Measurements from ENCODE around the gene OLFM1.

OLFM1 gene

DNA sequence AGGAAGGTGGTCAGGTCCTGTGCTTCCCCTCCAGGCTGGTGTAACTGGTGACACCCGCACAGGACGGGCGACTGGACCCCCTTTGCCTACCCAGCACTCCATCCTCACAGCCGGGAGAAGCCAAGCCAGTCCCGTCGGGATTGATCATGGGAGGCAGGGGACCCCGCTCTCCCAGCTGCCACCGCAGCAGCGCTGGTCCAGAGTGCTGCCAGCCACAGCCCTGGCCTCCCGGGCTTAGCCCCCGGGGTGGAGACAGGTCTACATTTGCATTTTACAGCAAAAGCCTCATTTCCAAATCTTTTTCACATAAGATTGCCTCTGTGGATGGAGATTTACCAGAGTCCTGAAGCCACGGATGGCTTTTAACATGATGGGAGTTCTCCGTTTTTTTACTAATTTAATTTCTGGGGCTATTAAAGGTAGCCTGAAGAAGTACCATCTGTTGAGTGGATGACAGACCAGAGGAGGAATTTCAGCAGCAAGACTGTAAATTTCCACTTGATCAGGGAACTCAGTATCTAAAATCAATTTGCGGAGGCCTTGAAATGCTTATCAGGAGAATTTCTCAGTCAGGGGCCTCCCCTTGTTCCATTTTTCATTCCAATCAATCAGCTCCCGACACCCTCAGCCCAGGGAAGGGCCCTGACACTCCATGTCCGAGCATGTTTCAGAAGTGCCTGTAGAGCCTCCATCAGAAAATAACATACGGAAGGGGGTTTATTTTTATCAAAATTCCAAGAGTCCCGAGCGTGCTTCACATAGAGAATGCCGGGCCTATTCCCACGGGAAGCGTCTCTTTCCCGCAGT lies 80.6 kb downstream of the OLFM1 start:
- DNase-seq, result no peak
- no peak overlapping the region for H3K4ac ChIP-seq (ENCODE audit: low read depth in 1 of 2, low read length in 2 of 2)
- no peak overlapping the region for H3K4me3 ChIP-seq (ENCODE audit: insufficient read depth in 1 of 2, low read depth in 1 of 2, low read length in 2 of 2)
- H3K14ac ChIP-seq (ENCODE audit: low read length in 2 of 2), result no peak overlapping the region
- H3K23ac ChIP-seq (ENCODE audit: low read length in 2 of 2), result no peak overlapping the region
- no peaks in the 10 kb centered on the region for H3K9me3 ChIP-seq (ENCODE audit: control insufficient read depth, low read length)
- no peak overlapping the region for H2BK5ac ChIP-seq (ENCODE audit: low read depth, low read length, poor library complexity, severe bottlenecking)
- no peak overlapping the region for H3K18ac ChIP-seq (ENCODE audit: low read depth in 1 of 2, low read length in 2 of 2)
- H2AK5ac ChIP-seq (ENCODE audit: low read length, severe bottlenecking), result no peak overlapping the region
- no peak overlapping the region for H2AFZ ChIP-seq (ENCODE audit: low read depth, low read length)
- H4K91ac ChIP-seq (ENCODE audit: low read length), result no peak overlapping the region
- WGBS, result 89% methylated on average over 22 of the region's 23 CpGs
- no peak overlapping the region for H2BK12ac ChIP-seq (ENCODE audit: low read length in 2 of 2)
- no peaks in the 10 kb centered on the region for H3K79me1 ChIP-seq (replicated peaks; ENCODE audit: low read length, poor library complexity, severe bottlenecking)
- H2BK120ac ChIP-seq (ENCODE audit: low read depth, low read length), result no peak overlapping the region
- H3K9ac ChIP-seq (ENCODE audit: low read length), result no peak overlapping the region
- H2BK15ac ChIP-seq (ENCODE audit: low read depth, poor library complexity, severe bottlenecking), result no peak overlapping the region
- no peak overlapping the region for H3K27ac ChIP-seq (ENCODE audit: low read length, poor library complexity, severe bottlenecking)
- no peak overlapping the region for H3K4me2 ChIP-seq (ENCODE audit: low read length, poor library complexity, severe bottlenecking)
- no peaks in the 10 kb centered on the region for H3K4me1 ChIP-seq (ENCODE audit: control insufficient read depth, insufficient read depth, low read depth, low read length)
- no peaks in the 10 kb centered on the region for H3K36me3 ChIP-seq (ENCODE audit: control insufficient read depth in 1 of 2, insufficient read depth in 2 of 2, low read depth in 1 of 2, low read length in 2 of 2)
- no peak overlapping the region for H4K8ac ChIP-seq (ENCODE audit: low read length)
- H3K27me3 ChIP-seq (ENCODE audit: control insufficient read depth in 1 of 2, insufficient read depth in 1 of 2, low read length in 2 of 2), result peaks cover 0 to 44% of the 10 kb centered on the region in 2 experiments

DNA sequence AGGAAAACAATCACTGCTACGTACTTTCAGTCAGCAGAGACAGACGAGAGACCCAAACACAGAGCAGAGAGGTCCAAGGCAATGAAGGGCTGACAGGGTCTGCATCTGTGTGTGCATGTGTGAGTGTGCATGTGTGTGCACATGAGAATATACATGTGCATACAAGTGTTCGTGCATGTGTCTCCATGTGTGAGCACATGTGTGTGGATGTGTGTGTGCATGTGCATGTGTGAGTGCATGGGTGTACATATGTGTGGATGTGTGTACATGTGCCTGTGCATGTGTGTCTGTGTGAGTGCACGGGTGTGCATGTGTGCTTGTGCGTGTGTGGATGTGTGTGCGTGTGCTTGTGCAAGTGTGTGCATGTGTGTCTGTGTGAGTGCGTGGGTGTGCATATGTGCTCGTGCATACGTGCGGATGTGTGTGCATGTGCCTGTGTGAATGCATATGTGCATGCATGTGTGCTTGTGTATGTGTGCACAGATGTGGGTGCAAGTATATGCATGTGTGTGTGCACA lies 82.3 kb downstream of the OLFM1 start:
- Histone ChIP-seq H3K4me2 (ENCODE audit: low read length, poor library complexity, severe bottlenecking) (no peak overlapping the region), H2BK15ac (ENCODE audit: low read depth, poor library complexity, severe bottlenecking) (no peak overlapping the region), H3K4ac (ENCODE audit: low read depth in 1 of 2, low read length in 2 of 2) (no peak overlapping the region), H4K91ac (ENCODE audit: low read length) (no peak overlapping the region), H3K18ac (ENCODE audit: low read depth in 1 of 2, low read length in 2 of 2) (no peak overlapping the region), H3K36me3 (ENCODE audit: control insufficient read depth in 1 of 2, insufficient read depth in 2 of 2, low read depth in 1 of 2, low read length in 2 of 2) (no peaks in the 10 kb centered on the region), H2BK120ac (ENCODE audit: low read depth, low read length) (no peak overlapping the region), H3K23ac (ENCODE audit: low read length in 2 of 2) (no peak overlapping the region), H2AK5ac (ENCODE audit: low read length, severe bottlenecking) (no peak overlapping the region), H4K8ac (ENCODE audit: low read length) (no peak overlapping the region), H2BK5ac (ENCODE audit: low read depth, low read length, poor library complexity, severe bottlenecking) (no peak overlapping the region), H3K79me1 (replicated peaks; ENCODE audit: low read length, poor library complexity, severe bottlenecking) (no peaks in the 10 kb centered on the region), H3K4me1 (ENCODE audit: control insufficient read depth, insufficient read depth, low read depth, low read length) (no peaks in the 10 kb centered on the region), H3K27me3 (ENCODE audit: control insufficient read depth in 1 of 2, insufficient read depth in 1 of 2, low read length in 2 of 2) (peaks cover 0 to 35% of the 10 kb centered on the region in 2 experiments), H3K9me3 (ENCODE audit: control insufficient read depth, low read length) (no peaks in the 10 kb centered on the region), H2AFZ (ENCODE audit: low read depth, low read length) (no peak overlapping the region), H3K27ac (ENCODE audit: low read length, poor library complexity, severe bottlenecking) (no peak overlapping the region), H3K4me3 (ENCODE audit: insufficient read depth in 1 of 2, low read depth in 1 of 2, low read length in 2 of 2) (no peak overlapping the region), H2BK12ac (ENCODE audit: low read length in 2 of 2) (no peak overlapping the region), H3K14ac (ENCODE audit: low read length in 2 of 2) (no peak overlapping the region), H3K9ac (ENCODE audit: low read length) (no peak overlapping the region)
- no peak for DNase-seq
- WGBS, result 77% methylated on average over 10 of the region's 10 CpGs

- Histone ChIP-seq H2BK5ac (ENCODE audit: low read depth, low read length, poor library complexity, severe bottlenecking) (no peak overlapping the region), H4K91ac (ENCODE audit: low read length) (no peak overlapping the region), H3K9me3 (ENCODE audit: control insufficient read depth, low read length) (no peaks in the 10 kb centered on the region), H4K8ac (ENCODE audit: low read length) (no peak overlapping the region), H3K27ac (ENCODE audit: low read length, poor library complexity, severe bottlenecking) (no peak overlapping the region), H3K23ac (ENCODE audit: low read length in 2 of 2) (no peak overlapping the region), H3K4me1 (ENCODE audit: control insufficient read depth, insufficient read depth, low read depth, low read length) (no peaks in the 10 kb centered on the region), H3K18ac (ENCODE audit: low read depth in 1 of 2, low read length in 2 of 2) (no peak overlapping the region), H3K79me1 (replicated peaks; ENCODE audit: low read length, poor library complexity, severe bottlenecking) (no peaks in the 10 kb centered on the region), H3K4me2 (ENCODE audit: low read length, poor library complexity, severe bottlenecking) (no peak overlapping the region), H3K4me3 (ENCODE audit: insufficient read depth in 1 of 2, low read depth in 1 of 2, low read length in 2 of 2) (no peak overlapping the region), H3K14ac (ENCODE audit: low read length in 2 of 2) (no peak overlapping the region), H3K27me3 (ENCODE audit: control insufficient read depth in 1 of 2, insufficient read depth in 1 of 2, low read length in 2 of 2) (peaks cover 0 to 28% of the 10 kb centered on the region in 2 experiments), H2BK15ac (ENCODE audit: low read depth, poor library complexity, severe bottlenecking) (no peak overlapping the region), H3K36me3 (ENCODE audit: control insufficient read depth in 1 of 2, insufficient read depth in 2 of 2, low read depth in 1 of 2, low read length in 2 of 2) (no peaks in the 10 kb centered on the region), H3K9ac (ENCODE audit: low read length) (no peak overlapping the region), H2AFZ (ENCODE audit: low read depth, low read length) (no peak overlapping the region), H2BK12ac (ENCODE audit: low read length in 2 of 2) (no peak overlapping the region), H2AK5ac (ENCODE audit: low read length, severe bottlenecking) (no peak overlapping the region), H3K4ac (ENCODE audit: low read depth in 1 of 2, low read length in 2 of 2) (no peak overlapping the region), H2BK120ac (ENCODE audit: low read depth, low read length) (no peak overlapping the region)
- 85% methylated on average over 14 of the region's 14 CpGs for WGBS
- DNase-seq, result no peak
These were observed 83.1 kb downstream of the OLFM1 start for GRCh38 chr9:135170535-135170934.

Measured in mesenchymal stem cell (in vitro differentiated cells and primary cell).